ENCODE measurements around the gene KISS1. TPM values are rescaled to one million over a fixed set of nuclear protein-coding genes. Genes with fewer than 3 reads are reported as not detected.
A peak's percentile ranks its signal among the peaks of the same experiment; 100 is the strongest.

KISS1 gene
- total and polyA plus RNA-seq, 4 donors, result 1.3 to 1.6 TPM; not detected in 2

DNA sequence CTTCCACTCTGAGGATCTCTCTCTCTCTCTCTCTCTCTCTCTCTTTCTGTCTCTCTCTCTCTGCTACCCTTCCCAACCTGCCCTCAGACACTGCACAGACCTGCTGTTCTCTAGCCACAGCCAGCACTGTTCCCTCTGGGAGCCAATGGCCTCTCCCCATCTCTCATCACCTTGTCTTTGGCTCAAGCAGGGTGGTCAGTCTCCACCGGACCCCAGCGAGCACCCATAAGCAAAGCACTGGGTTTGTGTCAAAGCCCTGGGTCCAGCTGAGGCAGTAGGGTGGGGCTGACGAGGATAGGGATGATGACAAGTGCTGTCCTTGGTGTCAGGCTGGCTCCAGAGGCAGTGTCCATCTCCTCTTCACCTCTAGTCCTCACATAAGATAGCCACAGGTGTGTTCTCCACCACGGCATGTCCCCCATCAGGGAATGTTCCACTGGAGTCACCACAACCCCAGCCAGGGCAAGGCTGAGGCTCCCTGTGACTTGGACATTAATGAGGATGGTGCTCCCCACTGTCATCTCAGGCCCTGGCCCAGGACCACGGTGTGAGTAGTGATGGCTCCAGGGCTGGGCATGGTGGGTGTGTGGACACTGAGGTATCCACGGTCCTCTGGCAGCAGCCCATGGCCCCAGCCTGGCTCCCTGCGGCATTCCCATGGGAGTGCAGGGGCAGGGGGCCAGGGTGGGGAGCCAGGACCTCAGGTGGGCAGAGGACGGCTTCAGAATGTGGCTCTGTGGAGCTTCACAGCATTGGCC lies 25.9 kb upstream of the KISS1 start:
- 81 to 86% methylated on average over 8 of the region's 8 CpGs for WGBS, 2 donors
- no peaks in the 10 kb centered on the region for H3K9me3 ChIP-seq (ENCODE audit: control insufficient read depth, low read length)
- ATAC-seq (ENCODE audit: low FRiP score), result no peak
- no peaks in the 10 kb centered on the region for H3K4me1 ChIP-seq (ENCODE audit: control insufficient read depth in 1 of 2, insufficient read depth in 2 of 2, low read length in 2 of 2)
- no peak overlapping the region for H3K27ac ChIP-seq (ENCODE audit: low read depth in 1 of 2, low read length in 2 of 2)
- intact Hi-C loops (cut with DNase I), result no loop called here
- no peak for DNase-seq
- no peaks in the 10 kb centered on the region for H3K36me3 ChIP-seq (ENCODE audit: control insufficient read depth in 1 of 2, insufficient read depth in 2 of 2, low read length in 1 of 2)
- no peaks in the 10 kb centered on the region for H3K27me3 ChIP-seq (ENCODE audit: control insufficient read depth in 1 of 2, insufficient read depth in 2 of 2, low read length in 1 of 2)
- no peak overlapping the region for H3K4me3 ChIP-seq (ENCODE audit: low read length in 2 of 2)

- H3K36me3 ChIP-seq (ENCODE audit: control insufficient read depth in 1 of 2, insufficient read depth in 2 of 2, low read length in 1 of 2), result no peaks in the 10 kb centered on the region
- WGBS, 2 donors, result 82 to 90% methylated on average over 11 of the region's 11 CpGs
- intact Hi-C loops (cut with DNase I), result no loop called here
These were observed 25.0 kb upstream of the KISS1 start for GRCh38 chr1:204221271-204221670.

DNA sequence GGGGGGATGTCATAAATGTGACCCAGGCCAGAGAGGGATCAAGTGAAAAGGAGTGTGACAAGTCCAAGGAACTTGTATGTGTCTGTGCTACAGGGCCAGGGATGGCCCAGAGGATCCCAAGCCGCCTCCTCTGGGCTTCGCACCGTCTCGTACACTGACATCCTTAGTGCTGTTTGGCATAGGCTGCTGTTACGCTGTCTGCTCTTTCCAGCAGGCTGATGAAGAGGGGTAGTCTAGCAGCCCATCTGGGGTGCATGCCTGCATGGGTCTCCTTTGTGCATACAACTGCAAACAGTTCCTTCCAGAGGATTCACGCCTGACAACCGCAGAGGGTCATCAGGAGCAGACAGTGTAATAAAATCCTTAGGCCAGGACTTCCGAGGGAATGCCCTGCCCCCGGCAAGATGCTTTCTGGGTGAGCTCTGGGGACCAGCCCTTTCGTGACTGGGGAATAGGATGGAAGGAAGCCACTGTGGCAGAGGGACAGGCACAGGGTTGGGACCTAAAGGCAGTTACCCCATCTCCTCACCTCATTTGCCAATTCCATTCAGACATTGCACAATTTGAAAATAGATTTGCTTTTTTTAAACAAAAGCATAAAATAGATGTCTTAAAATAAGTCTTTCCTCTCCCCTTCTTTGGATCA lies 23.8 kb upstream of the KISS1 start:
- H3K4me3 ChIP-seq (ENCODE audit: low read length in 2 of 2), result no peak overlapping the region
- intact Hi-C loops (cut with DNase I), result no loop called here
- no peak for DNase-seq
- no peak overlapping the region for H3K27ac ChIP-seq (ENCODE audit: low read depth in 1 of 2, low read length in 2 of 2)
- ATAC-seq (ENCODE audit: low FRiP score), result peak; percentile 4
- H3K27me3 ChIP-seq (ENCODE audit: control insufficient read depth in 1 of 2, insufficient read depth in 2 of 2, low read length in 1 of 2), result no peaks in the 10 kb centered on the region
- no peaks in the 10 kb centered on the region for H3K36me3 ChIP-seq (ENCODE audit: control insufficient read depth in 1 of 2, insufficient read depth in 2 of 2, low read length in 1 of 2)
- 83 to 89% methylated on average over 10 of the region's 10 CpGs for WGBS, 2 donors
- no peaks in the 10 kb centered on the region for H3K9me3 ChIP-seq (ENCODE audit: control insufficient read depth, low read length)
- H3K4me1 ChIP-seq (ENCODE audit: control insufficient read depth in 1 of 2, insufficient read depth in 2 of 2, low read length in 2 of 2), result no peaks in the 10 kb centered on the region

More at GRCh38 chr1:204221271-204221670, 25.0 kb upstream of the KISS1 start:
- Histone ChIP-seq H3K9me3 (ENCODE audit: control insufficient read depth, low read length) (no peaks in the 10 kb centered on the region), H3K27ac (ENCODE audit: low read depth in 1 of 2, low read length in 2 of 2) (no peak overlapping the region), H3K4me1 (ENCODE audit: control insufficient read depth in 1 of 2, insufficient read depth in 2 of 2, low read length in 2 of 2) (no peaks in the 10 kb centered on the region), H3K27me3 (ENCODE audit: control insufficient read depth in 1 of 2, insufficient read depth in 2 of 2, low read length in 1 of 2) (no peaks in the 10 kb centered on the region), H3K4me3 (ENCODE audit: low read length in 2 of 2) (no peak overlapping the region)
- DNase-seq (no peak), ATAC-seq (ENCODE audit: low FRiP score) (no peak)

GRCh38 chr1:204218552-204218951 lies 22.3 kb upstream of the KISS1 start:
- no peaks in the 10 kb centered on the region for H3K9me3 ChIP-seq (ENCODE audit: control insufficient read depth, low read length)
- no peaks in the 10 kb centered on the region for H3K4me1 ChIP-seq (ENCODE audit: control insufficient read depth in 1 of 2, insufficient read depth in 2 of 2, low read length in 2 of 2)
- 65 to 71% methylated on average over 2 of the region's 2 CpGs for WGBS, 2 donors
- ATAC-seq (ENCODE audit: low FRiP score), result no peak
- intact Hi-C loops (cut with DNase I), result no loop called here
- H3K27ac ChIP-seq (ENCODE audit: low read depth in 1 of 2, low read length in 2 of 2), result no peak overlapping the region
- no peak overlapping the region for H3K4me3 ChIP-seq (ENCODE audit: low read length in 2 of 2)
- peak in 1 of 2 donors; percentile 34 for DNase-seq
- H3K27me3 ChIP-seq (ENCODE audit: control insufficient read depth in 1 of 2, insufficient read depth in 2 of 2, low read length in 1 of 2), result no peaks in the 10 kb centered on the region
- no peaks in the 10 kb centered on the region for H3K36me3 ChIP-seq (ENCODE audit: control insufficient read depth in 1 of 2, insufficient read depth in 2 of 2, low read length in 1 of 2)

DNA sequence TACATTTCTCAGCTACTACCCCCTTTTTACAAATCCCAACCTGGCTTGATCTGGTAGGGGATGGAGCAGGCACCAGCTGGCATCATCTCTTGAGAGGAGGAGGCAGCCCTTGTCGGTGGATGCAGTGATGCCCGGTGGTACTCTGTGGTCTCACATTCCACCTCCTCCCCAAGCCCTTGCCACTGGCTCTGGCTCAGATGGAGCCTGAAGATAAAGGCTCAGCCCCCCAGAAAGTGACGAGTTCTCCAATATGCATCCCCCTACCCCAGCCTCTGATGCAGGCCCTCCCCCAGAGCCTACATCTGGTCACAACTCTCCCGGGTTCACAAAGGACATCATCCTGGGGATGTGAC lies 21.3 kb upstream of the KISS1 start:
- no peaks in the 10 kb centered on the region for H3K36me3 ChIP-seq (ENCODE audit: control insufficient read depth in 1 of 2, insufficient read depth in 2 of 2, low read length in 1 of 2)
- no peak overlapping the region for H3K4me3 ChIP-seq (ENCODE audit: low read length in 2 of 2)
- H3K27ac ChIP-seq (ENCODE audit: low read depth in 1 of 2, low read length in 2 of 2), result no peak overlapping the region
- WGBS, 2 donors, result 47 to 60% methylated on average over 4 of the region's 4 CpGs
- H3K4me1 ChIP-seq (ENCODE audit: control insufficient read depth in 1 of 2, insufficient read depth in 2 of 2, low read length in 2 of 2), result no peaks in the 10 kb centered on the region
- DNase-seq (peak in 1 of 2 donors; percentile 42), ATAC-seq (ENCODE audit: low FRiP score) (no peak)
- H3K27me3 ChIP-seq (ENCODE audit: control insufficient read depth in 1 of 2, insufficient read depth in 2 of 2, low read length in 1 of 2), result no peaks in the 10 kb centered on the region
- no peaks in the 10 kb centered on the region for H3K9me3 ChIP-seq (ENCODE audit: control insufficient read depth, low read length)
- intact Hi-C loops (cut with DNase I), result no loop called here

DNA sequence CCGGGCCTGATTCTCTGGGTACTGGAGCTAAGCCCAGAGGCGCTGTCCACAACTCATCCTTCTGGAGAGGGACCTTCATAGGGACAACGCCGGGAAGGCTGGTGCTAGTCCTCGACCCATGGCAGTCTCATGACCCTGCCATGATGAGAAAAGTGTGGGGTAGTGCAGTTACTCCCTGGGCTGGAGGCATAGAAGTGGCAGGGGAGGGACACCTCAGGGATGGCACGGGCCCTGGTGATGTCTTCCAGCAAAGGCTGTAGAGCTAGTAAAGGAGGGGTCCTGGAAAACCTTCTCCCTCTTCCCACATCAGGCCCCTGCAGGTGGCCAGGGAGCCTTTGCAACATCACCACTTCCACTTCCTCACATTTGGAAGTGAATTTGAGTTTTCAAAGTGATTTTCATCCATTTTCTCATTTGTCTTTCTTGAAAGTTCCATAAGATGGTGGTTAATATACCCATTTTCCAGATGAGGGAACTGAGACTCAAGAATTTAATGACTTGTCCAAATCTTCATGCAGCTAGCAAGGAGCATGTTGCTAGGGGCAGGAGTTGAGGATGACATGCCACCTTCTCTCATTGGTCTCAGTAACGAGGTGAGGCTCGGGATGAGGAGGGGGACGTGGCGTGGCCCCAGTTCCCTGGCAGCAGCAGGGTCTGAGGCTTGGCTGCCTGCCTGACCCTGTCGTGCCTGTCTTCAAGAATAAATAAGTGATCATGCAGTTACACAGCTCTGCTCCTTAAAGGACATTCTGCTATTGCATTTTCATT lies 20.8 kb upstream of the KISS1 start:
- intact Hi-C loops (cut with DNase I), result no loop called here
- DNase-seq (peak in 1 of 2 donors; percentile 59), ATAC-seq (ENCODE audit: low FRiP score) (no peak)
- H3K27me3 ChIP-seq (ENCODE audit: control insufficient read depth in 1 of 2, insufficient read depth in 2 of 2, low read length in 1 of 2), result no peaks in the 10 kb centered on the region
- H3K9me3 ChIP-seq (ENCODE audit: control insufficient read depth, low read length), result no peaks in the 10 kb centered on the region
- no peak overlapping the region for H3K27ac ChIP-seq (ENCODE audit: low read depth in 1 of 2, low read length in 2 of 2)
- H3K4me3 ChIP-seq (ENCODE audit: low read length in 2 of 2), result no peak overlapping the region
- H3K36me3 ChIP-seq (ENCODE audit: control insufficient read depth in 1 of 2, insufficient read depth in 2 of 2, low read length in 1 of 2), result no peaks in the 10 kb centered on the region
- H3K4me1 ChIP-seq (ENCODE audit: control insufficient read depth in 1 of 2, insufficient read depth in 2 of 2, low read length in 2 of 2), result no peaks in the 10 kb centered on the region
- 73 to 77% methylated on average over 11 of the region's 11 CpGs for WGBS, 2 donors

DNA sequence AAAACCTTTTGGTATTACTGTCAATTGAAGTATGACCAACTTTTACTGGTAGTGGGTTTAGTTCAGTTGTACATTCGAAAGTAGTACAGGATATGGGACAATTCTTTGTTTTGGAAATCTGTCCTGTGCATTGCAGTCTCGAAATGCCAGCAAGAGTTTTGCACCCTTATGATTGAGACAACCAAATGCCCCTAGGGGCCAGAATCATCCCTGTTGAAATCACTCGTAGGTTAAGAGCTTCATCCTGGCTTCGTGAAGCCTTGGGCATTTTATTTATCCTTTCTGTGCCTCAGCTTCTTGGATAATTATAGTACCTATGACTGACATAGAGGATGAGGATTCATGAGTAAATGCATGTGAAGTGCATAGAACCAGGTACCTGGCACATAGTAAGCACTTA lies 19.9 kb upstream of the KISS1 start:
- no peak for ATAC-seq (ENCODE audit: low FRiP score)
- WGBS, 2 donors, result 83 to 85% methylated on average over 4 of the region's 4 CpGs

GRCh38 chr1:204213668-204214662 lies 17.7 kb upstream of the KISS1 start, which contains the start of gene GOLT1A:
Gene GOLT1A (minus strand): TSS chr1:204213988. CDS start chr1:204213906, 82 bp downstream.
- ATAC-seq (ENCODE audit: low FRiP score) (peak; percentile 68), DNase-seq (peak; percentile 69 to 82)
- 14 to 16% methylated on average over 40 to 41 of the region's 41 CpGs for WGBS, 2 donors
- H3K9me3 ChIP-seq (ENCODE audit: control insufficient read depth, low read length), result no peaks in the 10 kb centered on the region
- intact Hi-C loops (cut with DNase I), result loop anchor here (2.0 to 5.0 kb wide), 2 partner anchors 148 to 149 kb away; no protein-coding TSS in a partner anchor
- no peaks in the 10 kb centered on the region for H3K36me3 ChIP-seq (ENCODE audit: control insufficient read depth in 1 of 2, insufficient read depth in 2 of 2, low read length in 1 of 2)
- H3K27ac ChIP-seq (ENCODE audit: low read depth in 1 of 2, low read length in 2 of 2), result no peak within 1 kb of the TSS
- no peaks in the 10 kb centered on the region for H3K4me1 ChIP-seq (ENCODE audit: control insufficient read depth in 1 of 2, insufficient read depth in 2 of 2, low read length in 2 of 2)
- H3K27me3 ChIP-seq (ENCODE audit: control insufficient read depth in 1 of 2, insufficient read depth in 2 of 2, low read length in 1 of 2), result no peaks in the 10 kb centered on the region
- H3K4me3 ChIP-seq (ENCODE audit: low read length in 2 of 2), result no peak within 1 kb of the TSS

More for the DNA sequence above, 19.9 kb upstream of the KISS1 start:
- Histone ChIP-seq H3K4me1 (ENCODE audit: control insufficient read depth in 1 of 2, insufficient read depth in 2 of 2, low read length in 2 of 2) (no peaks in the 10 kb centered on the region), H3K27ac (ENCODE audit: low read depth in 1 of 2, low read length in 2 of 2) (no peak overlapping the region), H3K4me3 (ENCODE audit: low read length in 2 of 2) (no peak overlapping the region), H3K36me3 (ENCODE audit: control insufficient read depth in 1 of 2, insufficient read depth in 2 of 2, low read length in 1 of 2) (no peaks in the 10 kb centered on the region), H3K27me3 (ENCODE audit: control insufficient read depth in 1 of 2, insufficient read depth in 2 of 2, low read length in 1 of 2) (no peaks in the 10 kb centered on the region), H3K9me3 (ENCODE audit: control insufficient read depth, low read length) (no peaks in the 10 kb centered on the region)
- DNase-seq, result no peak
- intact Hi-C loops (cut with DNase I), result no loop called here
